CD14-positive monocyte (primary cell): ENCODE measurements around the gene CRTC1. TPM values are rescaled to one million over a fixed set of nuclear protein-coding genes. Genes with fewer than 3 reads are reported as not detected.

Source experiments
- DNase-seq, 3 donors: peaks; one replicate each; pipeline ENCODE4 v3.0.0-alpha.2; 2011 to 2022
- H2AFZ ChIP-seq: 2 replicates; pipeline ENCODE4 v1.6.0; 2012; ENCODE audit warnings: mild to moderate bottlenecking, low read depth, low read length, inconsistent platforms; ENCODE audit not compliant: insufficient read depth, poor library complexity, severe bottlenecking
- H3K27ac ChIP-seq, 2 donors: 1 replicate in 1 of 2; 2 replicates in 1 of 2; pipeline ENCODE4 v1.5.1; 2012 to 2013; ENCODE audit warnings: low read length in 2 of 2, control low read depth in 1 of 2, inconsistent platforms in 1 of 2, low read depth in 1 of 2, mild to moderate bottlenecking in 1 of 2
- H3K27me3 ChIP-seq, 2 donors: one replicate each; pipeline versions ENCODE4 v1.6.0 to v1.6.1; 2011 to 2013; ENCODE audit warnings: low read length in 2 of 2; ENCODE audit not compliant: control insufficient read depth in 2 of 2, insufficient read depth in 2 of 2
- H3K36me3 ChIP-seq, 2 donors: replicated peaks in 1 of 2; 1 replicate in 1 of 2; 2 replicates in 1 of 2; pipeline versions ENCODE4 v1.5.1 to v1.6.1; 2012 to 2013; ENCODE audit warnings: low read length in 2 of 2, control low read depth in 1 of 2, inconsistent platforms in 1 of 2, mild to moderate bottlenecking in 1 of 2; ENCODE audit not compliant: insufficient read depth in 2 of 2, control insufficient read depth in 1 of 2
- H3K4me1 ChIP-seq, 2 donors: 1 replicate in 1 of 2; 2 replicates in 1 of 2; pipeline versions ENCODE4 v1.5.1 to v1.6.1; 2012 to 2013; ENCODE audit warnings: low read length in 2 of 2, control low read depth in 1 of 2, inconsistent platforms in 1 of 2, mild to moderate bottlenecking in 1 of 2, moderate library complexity in 1 of 2; ENCODE audit not compliant: insufficient read depth in 2 of 2, control insufficient read depth in 1 of 2
- H3K4me2 ChIP-seq: replicated peaks from 2 replicates; pipeline ENCODE3; 2012; ENCODE audit warnings: low read length, moderate library complexity, mild to moderate bottlenecking; ENCODE audit not compliant: poor library complexity, severe bottlenecking; ENCODE audit errors: extremely low read depth
- H3K4me3 ChIP-seq, 3 experiments: fragments of 200-600 bp in 1 of 3; sonication (generic) in 1 of 3; replicated peaks in 1 of 3; 1 replicate in 2 of 3; 2 replicates in 1 of 3; pipeline ENCODE4 v1.5.1; 2011 to 2013; ENCODE audit warnings: low read length in 3 of 3, mild to moderate bottlenecking in 3 of 3, control low read depth in 2 of 3, low read depth in 2 of 3, inconsistent platforms in 1 of 3, moderate library complexity in 1 of 3
- H3K79me2 ChIP-seq: 2 replicates; pipeline ENCODE4 v1.6.0; 2012; ENCODE audit warnings: mild to moderate bottlenecking, control low read depth, inconsistent platforms, low read length, moderate library complexity; ENCODE audit not compliant: insufficient read depth
- H3K9ac ChIP-seq: 2 replicates; pipeline ENCODE4 v1.6.0; 2017; ENCODE audit warnings: low read length, mild to moderate bottlenecking; ENCODE audit not compliant: insufficient read depth, poor library complexity, severe bottlenecking
- H3K9me3 ChIP-seq, 2 donors: replicated peaks in 1 of 2; 1 replicate in 1 of 2; 2 replicates in 1 of 2; pipeline versions ENCODE4 v1.5.1 to v1.6.1; 2012 to 2013; ENCODE audit warnings: low read length in 2 of 2, control low read depth in 1 of 2; ENCODE audit not compliant: control insufficient read depth in 1 of 2, insufficient read depth in 1 of 2
- H4K20me1 ChIP-seq: 2 replicates; pipeline ENCODE4 v1.6.0; 2012; ENCODE audit warnings: mild to moderate bottlenecking, low read length, control low read depth, moderate library complexity; ENCODE audit not compliant: insufficient read depth
- H3K27ac Mint-ChIP-seq, 7 donors: one replicate each; pipeline ENCODE4 v1.8.0; 2020; ENCODE audit warnings: mild to moderate bottlenecking in 7 of 7, mixed read lengths in 7 of 7, moderate library complexity in 6 of 7, inconsistent platforms in 2 of 7
- H3K27me3 Mint-ChIP-seq, 3 donors: one replicate each; pipeline ENCODE4 v1.8.0; 2021 to 2022; ENCODE audit warnings: low read depth in 3 of 3, mild to moderate bottlenecking in 3 of 3, mixed read lengths in 3 of 3, moderate library complexity in 3 of 3, inconsistent platforms in 1 of 3
- H3K36me3 Mint-ChIP-seq, 2 donors: one replicate each; pipeline ENCODE4 v1.8.0; 2020; ENCODE audit warnings: mixed read lengths in 2 of 2, inconsistent platforms in 1 of 2, mild to moderate bottlenecking in 1 of 2
- H3K4me1 Mint-ChIP-seq: one replicate; pipeline ENCODE4 v1.8.0; 2020; ENCODE audit warnings: mild to moderate bottlenecking, mixed read lengths
- H3K4me3 Mint-ChIP-seq, 2 donors: one replicate each; pipeline ENCODE4 v1.8.0; 2020; ENCODE audit warnings: mild to moderate bottlenecking in 2 of 2, mixed read lengths in 2 of 2, moderate library complexity in 1 of 2
- H3K9me3 Mint-ChIP-seq, 7 donors: one replicate each; pipeline ENCODE4 v1.8.0; 2020 to 2022; ENCODE audit warnings: mixed read lengths in 7 of 7, mild to moderate bottlenecking in 6 of 7, moderate library complexity in 6 of 7, inconsistent platforms in 2 of 7
- CTCF ChIP-seq: fragments of 200-600 bp; IDR thresholded peaks from one replicate; pipeline ENCODE4 v1.8.0; 2022; ENCODE audit warnings: antibody characterized with exemption, mild to moderate bottlenecking
- WGBS: methylation state at CpG from one replicate; pipeline ENCODE4 v1.1.5; 2013; ENCODE audit warnings: missing lambda C conversion rate; ENCODE audit not compliant: insufficient coverage; 5-methylcytosine and 5-hydroxymethylcytosine counted together
- intact Hi-C, 2 donors: fragments of 100-400 bp; cut with micrococcal nuclease; formaldehyde crosslinking; loops; one replicate each; pipeline versions ENCODE4 v1.15.0 to v1.15.1; 2023
- polyA plus RNA-seq, 3 donors: library from polyadenylated mRNA; depleted of rRNA in 1 of 3; unstranded in 2 of 3; stranded (reverse) in 1 of 3; fragments of 300-500 nt in 2 of 3; fragments of >200 nt in 1 of 3; fragmentation: Illumina TruSeq in 2 of 3; gene quantifications; 1 replicate in 2 of 3; 2 replicates in 1 of 3; pipeline ENCODE4 v1.2.3, GENCODE V29; 2012 to 2021

The CRTC1 gene
- polyA plus RNA-seq, 3 donors: 0.28 to 9.2 (median 0.55) TPM

GRCh38 chr19:18764591-18765051 is 81.1 kb downstream of the CRTC1 start:
- H3K79me2 ChIP-seq: no peaks in the 10 kb centered on the region
- no peak for DNase-seq
- H2AFZ ChIP-seq: no peak overlapping the region
- H3K4me1 ChIP-seq: no peaks in the 10 kb centered on the region
- Mint-ChIP-seq H3K9me3 (no peaks in the 10 kb centered on the region), H3K27me3 (peaks cover 0 to 2% (median 2%) of the 10 kb centered on the region in 3 donors), H3K4me3 (no peak overlapping the region), H3K4me1 (no peaks in the 10 kb centered on the region), H3K27ac (no peak overlapping the region), H3K36me3 (peaks cover 6 to 8% of the 10 kb centered on the region in 2 donors)
- H3K4me2 ChIP-seq: no peak overlapping the region
- H3K27ac ChIP-seq: no peak overlapping the region
- intact Hi-C loops: no loop called here
- no peak overlapping the region for H3K9ac ChIP-seq
- no peak for TF ChIP-seq CTCF
- no peaks in the 10 kb centered on the region for H3K9me3 ChIP-seq
- H3K27me3 ChIP-seq: no peaks in the 10 kb centered on the region
- no peak overlapping the region for H3K4me3 ChIP-seq
- H4K20me1 ChIP-seq: no peaks in the 10 kb centered on the region
- 39% methylated on average over 2 of the region's 4 CpGs for WGBS
- H3K36me3 ChIP-seq: peaks cover 7 to 8% of the 10 kb centered on the region in 2 donors

- Mint-ChIP-seq H3K4me1 (no peaks in the 10 kb centered on the region), H3K27ac (no peak overlapping the region), H3K9me3 (no peaks in the 10 kb centered on the region), H3K36me3 (peaks cover 8 to 9% of the 10 kb centered on the region in 2 donors), H3K27me3 (peaks cover 0 to 2% (median 2%) of the 10 kb centered on the region in 3 donors), H3K4me3 (no peak overlapping the region)
- no peaks in the 10 kb centered on the region for H3K79me2 ChIP-seq
- intact Hi-C loops: no loop called here
- H2AFZ ChIP-seq: no peak overlapping the region
- WGBS: 85% methylated on average over 4 of the region's 8 CpGs
- H3K4me1 ChIP-seq: no peaks in the 10 kb centered on the region
- no peak for DNase-seq
- no peak overlapping the region for H3K27ac ChIP-seq
- H3K4me3 ChIP-seq: no peak overlapping the region
- H3K4me2 ChIP-seq: no peak overlapping the region
- no peak for TF ChIP-seq CTCF
- no peaks in the 10 kb centered on the region for H4K20me1 ChIP-seq
- peaks cover 7 to 8% of the 10 kb centered on the region in 2 donors for H3K36me3 ChIP-seq
- no peaks in the 10 kb centered on the region for H3K27me3 ChIP-seq
- H3K9ac ChIP-seq: no peak overlapping the region
- no peaks in the 10 kb centered on the region for H3K9me3 ChIP-seq
Observed at GRCh38 chr19:18765224-18765623, 81.7 kb downstream of the CRTC1 start.
